GM21825 (cell line): ENCODE results near the gene MXRA7.
"Not testable (repeated sequence)": the region's sequence is repeated elsewhere in the genome, so short reads cannot be mapped to it uniquely, and the experiment has no call there.

Experiments used
- ATAC-seq: cut with Tn5 transposase; IDR thresholded peaks from one replicate; pipeline ENCODE4 v1.9.1; 2021; ENCODE audit warnings: mild to moderate bottlenecking, moderate library complexity; ENCODE audit not compliant: unreplicated experiment

The MXRA7 gene

GRCh38 chr17:76735586-76736348 lies 25.0 kb upstream of the MXRA7 start:
- ATAC-seq, result no peak

- ATAC-seq, result no peak
These were observed 24.2 kb upstream of the MXRA7 start for GRCh38 chr17:76735006-76735405.

GRCh38 chr17:76734080-76734840 lies 23.5 kb upstream of the MXRA7 start:
- ATAC-seq, result no peak

- no peak for ATAC-seq
These were observed 22.8 kb upstream of the MXRA7 start for GRCh38 chr17:76733618-76733957.

DNA sequence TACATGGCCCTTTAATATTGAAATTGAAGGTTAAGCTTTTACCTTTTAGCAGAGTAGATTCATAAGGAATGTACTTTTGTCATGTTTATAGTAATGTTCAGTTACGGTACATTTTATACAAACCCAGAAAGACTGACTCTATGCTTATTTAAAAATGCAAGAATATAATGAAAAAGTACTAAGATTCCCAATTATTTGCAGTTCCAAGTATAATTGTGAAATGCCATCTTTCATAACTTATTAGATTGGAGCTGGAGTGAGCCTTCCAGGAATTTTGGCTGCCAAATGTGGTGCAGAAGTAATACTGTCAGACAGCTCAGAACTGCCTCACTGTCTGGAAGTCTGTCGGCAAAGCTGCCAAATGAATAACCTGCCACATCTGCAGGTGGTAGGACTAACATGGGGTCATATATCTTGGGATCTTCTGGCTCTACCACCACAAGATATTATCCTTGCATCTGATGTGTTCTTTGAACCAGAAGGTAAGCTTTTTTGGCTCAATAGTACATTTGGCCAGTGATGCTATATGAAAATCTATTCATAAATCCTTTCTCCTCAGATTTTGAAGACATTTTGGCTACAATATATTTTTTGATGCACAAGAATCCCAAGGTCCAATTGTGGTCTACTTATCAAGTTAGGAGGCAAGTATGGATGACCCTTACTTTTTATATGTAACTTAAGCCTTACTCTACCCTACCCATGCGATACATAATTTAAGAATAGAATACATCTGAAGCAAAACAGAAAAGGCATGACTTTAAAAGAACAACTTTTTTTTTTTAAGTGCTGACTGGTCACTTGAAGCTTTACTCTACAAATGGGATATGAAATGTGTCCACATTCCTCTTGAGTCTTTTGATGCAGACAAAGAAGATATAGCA lies 22.2 kb upstream of the MXRA7 start:
- no peak for ATAC-seq

- ATAC-seq, result not testable (repeated sequence)
These were observed 21.3 kb upstream of the MXRA7 start for GRCh38 chr17:76731800-76732733.

- ATAC-seq, result no peak
These were observed 17.1 kb upstream of the MXRA7 start for GRCh38 chr17:76727745-76728456.

GRCh38 chr17:76726776-76727718 lies 16.3 kb upstream of the MXRA7 start, which contains the start of gene METTL23:
Gene METTL23 (plus strand): TSS chr17:76726839. CDS start chr17:76729711, 2,872 bp downstream.
- peak; percentile 47 for ATAC-seq

DNA sequence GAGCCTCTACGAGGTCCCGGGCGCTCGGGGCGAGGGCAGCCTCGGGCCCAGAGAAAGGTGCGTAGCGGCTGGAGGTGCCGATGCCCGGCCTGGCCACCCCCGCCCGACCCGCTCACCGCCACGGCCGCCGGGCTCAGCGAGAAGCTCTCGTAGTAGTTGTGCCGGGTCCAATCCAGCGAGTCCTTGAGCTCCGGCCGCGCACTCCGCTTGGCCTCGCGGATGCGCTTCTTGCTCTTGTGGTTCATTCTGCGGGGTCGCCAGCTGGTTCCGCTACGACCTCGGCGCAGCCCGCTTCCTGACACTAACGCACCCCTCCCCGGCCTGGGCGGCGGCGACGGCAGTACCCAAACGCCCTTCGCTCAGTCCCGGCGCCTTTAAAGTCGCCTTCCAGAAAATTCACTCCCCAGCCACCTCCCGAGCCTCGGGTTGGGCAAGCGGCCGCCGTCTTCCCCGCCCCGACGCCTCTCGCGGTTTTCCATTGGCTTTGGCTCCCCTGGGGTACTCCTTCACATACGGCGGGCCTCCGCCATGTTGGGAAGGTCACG lies 15.5 kb upstream of the MXRA7 start, which contains the start of gene JMJD6:
TSS of gene JMJD6 (minus strand) at position 376 of the 545 bp plus-strand sequence. CDS start at position 245, 131 bp downstream.
- peak; percentile 54 for ATAC-seq

GRCh38 chr17:76725580-76726230 lies 14.9 kb upstream of the MXRA7 start:
- peak; percentile 21 for ATAC-seq

GRCh38 chr17:76723812-76724211 lies 13.0 kb upstream of the MXRA7 start:
- ATAC-seq, result no peak

DNA sequence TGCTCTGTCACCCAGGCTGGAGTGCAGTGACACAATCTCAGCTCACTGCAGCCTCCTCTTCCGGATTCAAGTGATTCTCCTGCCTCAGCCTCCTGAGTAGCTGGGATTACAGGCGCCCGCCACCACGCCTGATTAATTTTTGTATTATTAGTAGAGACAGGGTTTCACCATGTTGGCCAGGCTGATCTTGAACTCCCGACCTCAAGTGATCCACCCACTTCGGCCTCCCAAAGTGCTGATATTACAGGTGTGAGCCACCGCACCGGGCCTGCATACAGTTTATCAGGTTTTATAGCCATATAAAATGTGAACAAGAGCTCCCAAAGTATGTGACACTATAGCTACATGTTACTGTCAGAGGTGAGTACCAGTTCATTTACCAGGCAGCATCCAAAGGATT lies 12.2 kb upstream of the MXRA7 start:
- ATAC-seq, result not testable (repeated sequence)

GRCh38 chr17:76722279-76722678 lies 11.5 kb upstream of the MXRA7 start:
- no peak for ATAC-seq

GRCh38 chr17:76721463-76721862 lies 10.7 kb upstream of the MXRA7 start:
- ATAC-seq, result no peak

- ATAC-seq, result no peak
These were observed 10.2 kb upstream of the MXRA7 start for GRCh38 chr17:76720941-76721340.

DNA sequence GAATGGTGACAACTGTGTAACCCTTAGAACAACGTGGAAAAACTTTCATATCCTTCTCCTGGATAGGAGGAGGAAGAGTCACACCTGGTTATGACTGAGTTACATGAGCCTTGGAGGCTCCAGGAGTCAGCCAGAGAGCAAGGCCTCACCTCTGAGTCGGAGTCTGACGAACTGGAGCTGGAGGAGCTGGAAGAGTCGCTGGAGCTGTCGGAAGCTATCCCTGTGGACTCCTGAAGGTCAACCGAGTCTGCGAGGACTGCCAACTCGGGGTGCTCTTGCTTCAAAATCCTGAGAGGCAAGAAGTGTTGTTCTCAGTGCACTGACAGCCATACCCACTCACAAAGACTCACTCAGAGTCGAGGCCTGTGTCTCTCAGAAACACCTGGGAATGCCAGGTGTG lies 9.4 kb upstream of the MXRA7 start:
- ATAC-seq, result no peak

DNA sequence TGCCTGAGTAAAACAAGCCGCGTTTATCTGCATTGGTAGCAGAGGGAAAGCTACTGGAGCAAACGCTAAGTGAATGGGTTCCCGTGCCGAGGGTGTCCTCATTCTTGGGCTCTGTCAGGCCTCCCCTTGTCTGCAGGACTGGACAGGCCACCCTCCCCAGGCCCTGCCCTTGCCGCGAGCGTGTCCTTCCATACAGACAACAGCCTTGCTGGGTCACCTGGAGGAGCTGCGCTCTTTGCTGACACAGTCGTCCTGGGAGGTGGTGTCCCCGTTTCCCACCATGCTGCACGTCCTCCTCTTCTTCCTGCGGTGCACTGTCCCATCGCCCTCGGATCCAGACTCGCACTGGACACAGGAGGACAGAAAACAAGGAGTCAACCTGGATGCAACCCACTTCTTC lies 7.8 kb upstream of the MXRA7 start:
- no peak for ATAC-seq

- ATAC-seq, result no peak
These were observed 6.1 kb upstream of the MXRA7 start for GRCh38 chr17:76716839-76717215.
